ENCODE measurements around the gene CRP.
"Not testable (repeated sequence)": the region's sequence is repeated elsewhere in the genome, so short reads cannot be mapped to it uniquely, and the experiment has no call there.

CRP gene

GRCh38 chr1:159699653-159700052, 14.7 kb downstream of the CRP start:
- no peak for DNase-seq

- DNase-seq = no peak
Observed at GRCh38 chr1:159699246-159699645, 15.1 kb downstream of the CRP start.

DNA sequence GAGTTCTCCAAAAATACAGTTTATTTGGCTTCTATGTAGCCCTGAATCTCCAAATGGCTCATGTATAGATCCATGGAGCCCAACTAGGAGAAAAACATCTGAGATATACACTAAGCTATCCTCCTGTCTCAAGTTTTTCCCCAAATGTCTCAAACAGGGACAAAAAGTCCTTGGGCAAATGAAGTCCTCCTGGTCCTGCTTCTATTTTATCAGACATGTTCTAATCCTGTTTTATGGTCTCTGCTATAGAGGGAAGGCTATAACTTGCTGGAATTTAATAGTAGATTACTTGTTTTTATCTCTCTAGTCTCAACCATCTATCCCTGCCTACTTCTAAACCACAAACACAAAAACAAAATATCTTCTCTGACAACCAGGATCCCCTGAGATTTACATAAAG, 26.9 kb downstream of the CRP start:
- DNase-seq = no peak

DNA sequence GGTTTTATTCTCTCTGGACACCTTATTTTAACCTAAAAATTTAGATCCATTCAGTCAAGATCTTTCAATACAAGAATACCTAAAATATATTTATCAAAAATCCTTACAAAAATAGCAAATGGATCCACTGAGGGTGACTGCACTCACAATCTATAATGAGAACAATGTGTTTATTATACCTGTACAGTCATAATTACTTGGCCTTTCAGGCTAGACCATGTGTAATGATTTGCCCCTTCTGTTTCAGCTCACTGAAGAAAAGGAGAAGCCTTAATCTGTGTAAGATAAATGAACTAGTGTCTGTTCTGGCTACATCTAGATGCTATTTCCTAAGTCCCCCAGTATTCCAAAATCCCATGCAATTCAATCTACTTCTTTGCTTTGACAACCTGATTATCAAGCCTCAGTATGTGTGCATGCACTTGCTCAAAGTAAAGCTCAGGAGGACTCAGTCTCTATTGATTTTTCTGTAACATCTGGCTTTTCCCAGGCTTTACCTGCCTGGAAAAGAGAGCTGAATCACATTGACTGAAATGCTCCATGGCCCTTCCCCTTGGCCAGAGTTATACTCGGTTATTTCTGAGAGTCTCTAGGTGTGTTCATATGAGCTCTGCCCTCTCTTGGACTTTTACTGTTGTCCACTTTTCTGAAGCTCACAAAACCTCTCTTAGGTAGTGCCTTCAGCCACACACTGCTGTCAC, 27.6 kb downstream of the CRP start:
- no peak for DNase-seq

DNA sequence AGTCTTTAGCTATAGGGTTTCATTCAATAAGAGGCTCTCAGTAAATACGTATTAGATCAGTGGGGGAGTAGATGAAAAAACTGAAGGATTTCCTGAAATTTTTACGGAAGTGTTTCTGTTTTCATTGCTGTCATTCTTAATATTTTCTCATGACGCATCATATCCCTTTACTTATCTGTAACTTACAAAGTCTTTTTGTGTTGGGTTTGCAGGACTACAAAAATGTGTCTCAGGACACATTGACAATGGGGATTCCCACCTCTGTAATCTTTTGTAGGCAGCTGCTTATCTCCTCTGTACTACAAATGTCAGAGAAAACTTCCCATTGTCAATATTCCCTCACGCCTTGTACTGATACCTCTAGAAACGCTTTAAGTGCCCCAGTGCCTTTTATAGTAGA, 35.5 kb downstream of the CRP start:
- DNase-seq = peak in 1 of 4 experiments; percentile 7

DNA sequence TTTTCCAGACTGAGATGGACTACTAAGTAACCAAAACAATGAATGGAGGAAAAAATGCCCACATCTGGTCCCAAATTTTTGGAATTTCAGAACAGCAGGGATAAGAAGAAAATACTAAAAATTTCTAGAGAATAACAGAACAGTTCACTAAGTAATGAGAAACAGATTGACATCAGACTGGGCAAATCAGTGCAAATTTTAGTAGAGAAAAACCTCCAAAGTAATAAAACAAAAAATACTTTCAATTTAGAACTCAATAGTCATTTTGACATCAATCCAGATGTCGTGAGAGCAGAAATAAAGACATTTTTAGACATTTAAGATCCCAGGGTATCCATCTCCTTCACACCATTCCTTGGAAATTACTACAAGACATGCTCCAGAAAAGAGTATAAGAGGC, 39.3 kb downstream of the CRP start:
- DNase-seq = no peak

DNA sequence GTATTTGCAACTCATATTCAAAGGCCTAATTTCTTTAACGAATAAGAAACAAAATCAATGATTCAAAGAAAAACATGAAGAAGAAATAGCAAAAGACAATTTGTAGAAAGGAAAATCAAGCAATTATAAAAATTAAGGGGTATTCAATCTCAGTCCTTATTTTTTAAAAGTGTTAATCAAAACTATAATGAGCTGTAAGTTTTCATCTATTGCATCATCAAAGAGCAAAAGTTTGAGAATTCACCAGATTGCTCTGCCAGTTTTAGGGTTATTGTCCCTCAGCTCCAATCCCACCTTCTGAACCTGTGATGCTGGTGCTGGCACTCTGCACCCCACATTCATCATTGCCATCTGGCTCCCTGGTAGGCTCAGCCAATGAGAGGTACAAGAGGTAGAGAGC, 42.0 kb downstream of the CRP start:
- DNase-seq = not testable (repeated sequence)

- no peak for DNase-seq
Observed at GRCh38 chr1:159669338-159669737, 45.1 kb downstream of the CRP start.

- no peak for DNase-seq
Observed at GRCh38 chr1:159668739-159669138, 45.6 kb downstream of the CRP start.

GRCh38 chr1:159664247-159664646, 50.1 kb downstream of the CRP start:
- peak; percentile 42 to 92 (median 74) for DNase-seq

DNA sequence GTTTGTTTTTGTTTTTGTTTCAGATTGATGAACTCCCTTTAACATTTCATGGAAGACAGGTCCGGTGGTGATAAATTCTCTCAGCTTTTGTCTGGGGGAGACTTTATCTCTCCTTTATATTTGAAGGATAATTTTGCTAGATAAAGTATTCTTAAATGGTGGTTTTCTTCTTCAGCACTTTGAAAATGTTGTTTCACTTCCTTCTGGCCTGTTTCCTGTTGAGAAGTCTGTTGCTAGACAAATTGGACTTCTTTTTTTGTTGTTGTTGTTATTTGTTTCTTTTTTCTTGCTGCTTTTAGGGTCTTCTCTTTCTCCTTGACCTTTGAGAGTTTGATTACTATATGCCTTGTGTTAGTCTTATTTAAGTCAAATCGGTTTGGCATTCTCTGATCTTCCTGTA, 50.8 kb downstream of the CRP start:
- DNase-seq = peak in 3 of 4 experiments; percentile 16 to 72 (median 41)

All from suppressor macrophage (primary cell).